ENCODE measurements around the gene RNF149. TPM values are rescaled to one million over a fixed set of nuclear protein-coding genes. Genes with fewer than 3 reads are reported as not detected.

The RNF149 gene
- total RNA-seq, 1 donor from 2014 or later: 35.0 TPM

- Histone ChIP-seq H3K4me1 (peaks cover 17% of the 10 kb centered on the region), H3K36me3 (no peaks in the 10 kb centered on the region), H2AFZ (replicated peaks) (peak overlapping the region; percentile 92), H3K4me3 (peak overlapping the region; percentile 91), H4K20me1 (ENCODE audit: low read depth) (peaks cover 17% of the 10 kb centered on the region), H3K9ac (peak overlapping the region; percentile 72), H3K79me2 (ENCODE audit: low read depth) (peaks cover 37% of the 10 kb centered on the region), H3F3A (ENCODE audit: low read depth) (peaks cover 13% of the 10 kb centered on the region), H3K27me3 (no peaks in the 10 kb centered on the region), H3K9me3 (ENCODE audit: low read depth) (no peaks in the 10 kb centered on the region), H3K4me2 (peak overlapping the region; percentile 98), H3K27ac (no peak overlapping the region)
- peaks cover 19% of the 10 kb centered on the region for H3K36me3 Mint-ChIP-seq
- TF ChIP-seq EZH2 (IDR thresholded peaks at IDR 0.05): no peak
- no peak for TF ChIP-seq EZH2phosphoT487 (IDR thresholded peaks at IDR 0.05)
- no peak for TF ChIP-seq CTCF (IDR thresholded peaks at IDR 0.05)
- peak; percentile 7 for DNase-seq (ENCODE audit: low spot score)
- peak overlapping the region; percentile 97 for H3K4me3 Mint-ChIP-seq
- H3K9me3 Mint-ChIP-seq: no peaks in the 10 kb centered on the region
- peaks cover 25% of the 10 kb centered on the region for H3K4me1 Mint-ChIP-seq
- peak overlapping the region; percentile 61 for H3K27ac Mint-ChIP-seq
- peaks cover 5% of the 10 kb centered on the region for H3K27me3 Mint-ChIP-seq (ENCODE audit: insufficient read depth, low read depth)
Measured at GRCh38 chr2:101253703-101254450, 54.6 kb downstream of the RNF149 start.

GRCh38 chr2:101253013-101253702 lies 55.3 kb downstream of the RNF149 start:
- Histone ChIP-seq H3K9ac (peak overlapping the region; percentile 72), H3K9me3 (ENCODE audit: low read depth) (no peaks in the 10 kb centered on the region), H2AFZ (replicated peaks) (peak overlapping the region; percentile 92), H4K20me1 (ENCODE audit: low read depth) (peaks cover 17% of the 10 kb centered on the region), H3K4me3 (peak overlapping the region; percentile 91), H3K79me2 (ENCODE audit: low read depth) (peaks cover 37% of the 10 kb centered on the region), H3K27me3 (no peaks in the 10 kb centered on the region), H3F3A (ENCODE audit: low read depth) (peaks cover 13% of the 10 kb centered on the region), H3K4me1 (peaks cover 17% of the 10 kb centered on the region), H3K4me2 (peak overlapping the region; percentile 98), H3K36me3 (no peaks in the 10 kb centered on the region), H3K27ac (peak overlapping the region; percentile 62)
- H3K4me1 Mint-ChIP-seq: peaks cover 25% of the 10 kb centered on the region
- peaks cover 3% of the 10 kb centered on the region for H3K9me3 Mint-ChIP-seq
- no peak for TF ChIP-seq EZH2phosphoT487 (IDR thresholded peaks at IDR 0.05)
- no peak for TF ChIP-seq EZH2 (IDR thresholded peaks at IDR 0.05)
- TF ChIP-seq CTCF (IDR thresholded peaks at IDR 0.05): no peak
- peak overlapping the region; percentile 97 for H3K4me3 Mint-ChIP-seq
- peaks cover 14% of the 10 kb centered on the region for H3K36me3 Mint-ChIP-seq
- peaks cover 5% of the 10 kb centered on the region for H3K27me3 Mint-ChIP-seq (ENCODE audit: insufficient read depth, low read depth)
- H3K27ac Mint-ChIP-seq: peak overlapping the region; percentile 61
- DNase-seq (ENCODE audit: low spot score): peak; percentile 72

GRCh38 chr2:101252408-101253012 lies 56.0 kb downstream of the RNF149 start, which contains the start of gene CNOT11:
Gene CNOT11, plus strand, starts transcription at chr2:101252886. Its CDS starts 79 bp downstream, at chr2:101252965.
- Histone ChIP-seq H3K4me3 (peak within 1 kb of the TSS; percentile 91), H3K4me2 (peak within 1 kb of the TSS; percentile 98), H3K27ac (peak within 1 kb of the TSS; percentile 62), H3K79me2 (ENCODE audit: low read depth) (peaks cover 37% of the 10 kb centered on the region), H4K20me1 (ENCODE audit: low read depth) (peaks cover 17% of the 10 kb centered on the region), H3K9me3 (ENCODE audit: low read depth) (no peaks in the 10 kb centered on the region), H3K27me3 (no peaks in the 10 kb centered on the region), H2AFZ (replicated peaks) (peak within 1 kb of the TSS; percentile 94), H3K4me1 (peaks cover 17% of the 10 kb centered on the region), H3F3A (ENCODE audit: low read depth) (peaks cover 13% of the 10 kb centered on the region), H3K9ac (peak within 1 kb of the TSS; percentile 72), H3K36me3 (no peaks in the 10 kb centered on the region)
- Mint-ChIP-seq H3K36me3 (peaks cover 9% of the 10 kb centered on the region), H3K4me3 (peak within 1 kb of the TSS; percentile 97), H3K9me3 (peaks cover 3% of the 10 kb centered on the region), H3K4me1 (peaks cover 25% of the 10 kb centered on the region), H3K27ac (peak within 1 kb of the TSS; percentile 82), H3K27me3 (ENCODE audit: insufficient read depth, low read depth) (peaks cover 5% of the 10 kb centered on the region)
- TF ChIP-seq EZH2phosphoT487 (IDR thresholded peaks at IDR 0.05) (no peak), CTCF (IDR thresholded peaks at IDR 0.05) (no peak), EZH2 (IDR thresholded peaks at IDR 0.05) (no peak)
- DNase-seq (ENCODE audit: low spot score): peak; percentile 99
